HCT116 (cell line): Measurements from ENCODE around the gene CAPZA2. TPM values are rescaled to one million over a fixed set of nuclear protein-coding genes. Genes with fewer than 3 reads are reported as not detected.

Experiments used
- ATAC-seq: fragments of 200-7000 bp; cut with Tn5 transposase; 2 replicates; pipeline ENCODE4 v1.9.1; 2020; ENCODE audit warnings: mild to moderate bottlenecking, moderate library complexity
- BruUV-seq: library from RNA; stranded (reverse); fragments of 400-500 nt; replicated peaks from 2 replicates; lab custom pipeline; 2021; lab: Mats Ljungman, UMichigan
- CTCF ChIA-PET: fragments of 300-600 bp; sonication (Branson Sonifier 250); formaldehyde crosslinking; loops from one replicate; lab custom pipeline; 2021; ENCODE audit warnings: antibody characterized with exemption; lab: Charles Lee
- POLR2A ChIA-PET: fragments of 300-600, 350-600 bp; sonication (Branson Sonifier 250); formaldehyde crosslinking; loops from one replicate; lab custom pipeline; 2021; ENCODE audit warnings: antibody characterized with exemption; lab: Charles Lee
- RAD21 ChIA-PET, 2 experiments: fragments of 300-600 bp; sonication (Branson Sonifier 250); formaldehyde crosslinking; loops; one replicate each; lab custom pipeline; 2023; ENCODE audit warnings: low total read pairs in 2 of 2; ENCODE audit not compliant: uncharacterized antibody in 2 of 2, unreplicated experiment in 2 of 2, low non-redundant PET in 1 of 2; lab: Charles Lee
- DNase-seq: peaks from one replicate; pipeline ENCODE4 v3.0.0-alpha.2; 2010; ENCODE audit warnings: low read depth, low spot score
- H2AFZ ChIP-seq: fragments of 200-600 bp; shearing (Covaris generic), sonication (generic); 2 replicates; pipeline ENCODE4 v1.6.1; 2017; ENCODE audit warnings: low read depth, mixed run types, mixed read lengths, antibody characterized with exemption, low read length; ENCODE audit not compliant: poor library complexity, severe bottlenecking
- H3K27ac ChIP-seq: 2 replicates; pipeline ENCODE4 v1.5.1; 2012; ENCODE audit warnings: low read depth, low read length
- H3K27me3 ChIP-seq: fragments of 200-600 bp; sonication (generic); 2 replicates; pipeline ENCODE4 v1.6.1; 2016; ENCODE audit warnings: mixed run types, low read length, mixed read lengths; ENCODE audit not compliant: insufficient read depth
- H3K36me3 ChIP-seq, 2 experiments: fragments of 200-500 bp in 1 of 2; fragments of 200-600 bp in 1 of 2; sonication (Bioruptor generic) in 1 of 2; sonication (generic) in 1 of 2; 2 replicates each; pipeline versions ENCODE4 v1.5.1 to v1.6.1; 2014 to 2016; ENCODE audit warnings: low read length in 2 of 2, inconsistent platforms in 1 of 2, mixed read lengths in 1 of 2, mixed run types in 1 of 2; ENCODE audit not compliant: insufficient read depth in 2 of 2, control insufficient read depth in 1 of 2
- H3K4me1 ChIP-seq, 2 experiments: fragments of 200-600 bp in 1 of 2; sonication (generic) in 1 of 2; 2 replicates each; pipeline versions ENCODE4 v1.5.1 to v1.6.1; 2012 to 2017; ENCODE audit warnings: low read length in 2 of 2, inconsistent platforms in 1 of 2, mild to moderate bottlenecking in 1 of 2, mixed read lengths in 1 of 2, mixed run types in 1 of 2, moderate library complexity in 1 of 2; ENCODE audit not compliant: insufficient read depth in 2 of 2, control insufficient read depth in 1 of 2
- H3K4me2 ChIP-seq: fragments of 200-600 bp; sonication (generic); 2 replicates; pipeline ENCODE4 v1.6.1; 2017; ENCODE audit warnings: mixed run types, low read length, mixed read lengths
- H3K4me3 ChIP-seq, 2 experiments: fragments of 200-600 bp in 1 of 2; sonication (generic) in 1 of 2; replicated peaks in 1 of 2; 2 replicates each; pipeline ENCODE4 v1.5.1; 2011 to 2016; ENCODE audit warnings: low read length in 2 of 2, control low read depth in 1 of 2, low read depth in 1 of 2, mild to moderate bottlenecking in 1 of 2, mixed read lengths in 1 of 2, mixed run types in 1 of 2
- H3K79me2 ChIP-seq: fragments of 200-600 bp; sonication (generic); 2 replicates; pipeline ENCODE4 v1.6.1; 2017; ENCODE audit warnings: mild to moderate bottlenecking, mixed run types, low read length, moderate library complexity, mixed read lengths; ENCODE audit not compliant: insufficient read depth
- H3K9ac ChIP-seq: fragments of 200-600 bp; sonication (generic); 2 replicates; pipeline ENCODE4 v1.6.1; 2016; ENCODE audit warnings: low read length, mixed read lengths
- H3K9me2 ChIP-seq: fragments of 200-600 bp; sonication (generic), shearing (Covaris generic); 2 replicates; pipeline ENCODE4 v1.6.1; 2017; ENCODE audit warnings: mixed run types, mild to moderate bottlenecking, moderate library complexity; ENCODE audit not compliant: insufficient read depth
- H3K9me3 ChIP-seq, 2 experiments: fragments of 200-500 bp in 1 of 2; fragments of 200-600 bp in 1 of 2; sonication (Bioruptor generic) in 1 of 2; sonication (generic) in 1 of 2; 2 replicates each; pipeline ENCODE4 v1.6.1; 2014 to 2017; ENCODE audit warnings: low read length in 2 of 2, mixed read lengths in 2 of 2, inconsistent platforms in 1 of 2, low read depth in 1 of 2, mild to moderate bottlenecking in 1 of 2, mixed run types in 1 of 2, moderate library complexity in 1 of 2; ENCODE audit not compliant: control insufficient read depth in 1 of 2, insufficient read depth in 1 of 2
- H4K20me1 ChIP-seq: fragments of 200-600 bp; sonication (generic), shearing (Covaris generic); 2 replicates; pipeline ENCODE4 v1.6.1; 2017; ENCODE audit warnings: mixed run types, mild to moderate bottlenecking, moderate library complexity; ENCODE audit not compliant: insufficient read depth
- CBX3 ChIP-seq: IDR thresholded peaks from 2 replicates; pipeline ENCODE4 v1.6.1; 2012; ENCODE audit warnings: low read depth
- CEBPB ChIP-seq: IDR thresholded peaks from 2 replicates; pipeline ENCODE4 v1.6.1; 2012; ENCODE audit warnings: low read depth
- EGR1 ChIP-seq: IDR thresholded peaks from 2 replicates; pipeline ENCODE4 v1.6.1; 2012; ENCODE audit warnings: low read depth
- ELF1 ChIP-seq: IDR thresholded peaks from 2 replicates; pipeline ENCODE4 v1.6.1; 2012; ENCODE audit warnings: low read depth, borderline replicate concordance
- EZH2 ChIP-seq: fragments of 200-600 bp; sonication (generic); IDR thresholded peaks from 2 replicates; pipeline ENCODE4 v1.6.1; 2017; ENCODE audit warnings: antibody characterized with exemption, mixed run types
- EZH2phosphoT487 ChIP-seq: fragments of 200-600 bp; IDR thresholded peaks from 2 replicates; pipeline ENCODE4 v1.6.1; 2018; ENCODE audit warnings: antibody characterized with exemption, borderline replicate concordance
- JUND ChIP-seq: IDR thresholded peaks from 2 replicates; pipeline ENCODE4 v1.6.1; 2012
- POLR2A ChIP-seq: IDR thresholded peaks from 2 replicates; pipeline ENCODE4 v1.7.0; 2011; ENCODE audit warnings: borderline replicate concordance; ENCODE audit not compliant: insufficient read depth, insufficient read length; ENCODE audit errors: extremely low read depth
- RAD21 ChIP-seq: IDR thresholded peaks from 2 replicates; pipeline ENCODE4 v1.6.1; 2012; ENCODE audit warnings: low read depth, mild to moderate bottlenecking
- SIN3A ChIP-seq: IDR thresholded peaks from 2 replicates; pipeline ENCODE4 v1.6.1; 2012; ENCODE audit warnings: low read depth
- SP1 ChIP-seq: IDR thresholded peaks from 2 replicates; pipeline ENCODE4 v1.6.1; 2012; ENCODE audit warnings: low read depth
- SRF ChIP-seq: IDR thresholded peaks from 2 replicates; pipeline ENCODE4 v1.6.1; 2012; ENCODE audit warnings: low read depth
- TCF7L2 ChIP-seq: IDR thresholded peaks from 2 replicates; pipeline ENCODE4 v1.7.0; 2011; ENCODE audit warnings: borderline replicate concordance, inconsistent platforms; ENCODE audit not compliant: insufficient read depth, insufficient read length; ENCODE audit errors: extremely low read depth
- YY1 ChIP-seq: IDR thresholded peaks from 2 replicates; pipeline ENCODE4 v1.6.1; 2011; ENCODE audit warnings: low read length, low read depth, moderate library complexity, mild to moderate bottlenecking; ENCODE audit not compliant: insufficient replicate concordance; ENCODE audit errors: extremely low read depth
- ZFX ChIP-seq: fragments of 450-650 bp; IDR thresholded peaks from 2 replicates; pipeline ENCODE4 v1.6.1; 2017
- ZNF274 ChIP-seq: fragments of 200-500 bp; sonication (Bioruptor generic); IDR thresholded peaks from 2 replicates; pipeline ENCODE4 v1.6.1; 2014; ENCODE audit warnings: mild to moderate bottlenecking, low read depth, low read length, inconsistent platforms
- intact Hi-C: fragments of 100-400 bp; cut with micrococcal nuclease; formaldehyde crosslinking; loops from 2 replicates; pipeline ENCODE4 v1.10.0; 2022
- total RNA-seq: library from RNA; stranded (reverse); gene quantifications from one replicate; pipeline ENCODE4 v1.2.1, GENCODE V29; 2021; ENCODE audit not compliant: unreplicated experiment
- TF ChIP-seq, protein P1 (sequence below), 3 experiments: fragments of 200-600 bp in 1 of 3; sonication (generic) in 1 of 3; IDR thresholded peaks in 2 of 3; conservative IDR thresholded peaks in 1 of 3; 2 replicates each; pipeline ENCODE4 v1.5.1; 2012 to 2017; ENCODE audit warnings: low read depth in 2 of 3, low read length in 2 of 3, antibody characterized with exemption in 1 of 3, borderline replicate concordance in 1 of 3, control low read depth in 1 of 3, mild to moderate bottlenecking in 1 of 3, mixed read lengths in 1 of 3, mixed run types in 1 of 3, moderate library complexity in 1 of 3; ENCODE audit not compliant: insufficient read depth in 1 of 3
- TF ChIP-seq, protein P2 (sequence below): IDR thresholded peaks from 2 replicates; pipeline ENCODE4 v1.6.1; 2011; ENCODE audit warnings: mild to moderate bottlenecking, low read length, moderate library complexity; ENCODE audit not compliant: insufficient replicate concordance; ENCODE audit errors: extremely low read depth
- TF ChIP-seq, protein P3 (sequence below): IDR thresholded peaks from 2 replicates; pipeline ENCODE4 v1.6.1; 2012; ENCODE audit warnings: low read depth

The CAPZA2 gene
- total RNA-seq, 1 experiment from 2014 or later = 135 TPM

DNA sequence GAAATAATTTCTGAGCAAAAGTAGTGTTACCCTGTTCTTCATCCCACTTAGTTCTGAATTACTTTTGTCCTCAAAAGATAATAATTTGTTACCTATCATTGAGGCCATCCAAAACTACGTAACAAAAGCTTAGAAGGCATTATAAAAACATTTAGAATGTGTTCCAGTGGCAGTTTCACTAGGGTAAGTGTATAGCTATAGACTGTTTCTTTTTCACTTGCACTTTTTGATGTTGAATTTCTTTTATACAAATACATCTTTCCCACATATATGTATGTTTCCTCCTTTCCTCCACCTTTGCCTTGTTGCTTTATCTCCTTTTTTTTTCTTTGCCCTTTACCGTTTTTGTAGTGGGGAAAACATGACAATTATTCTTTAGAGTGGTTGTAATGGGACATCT lies 33.5 kb downstream of the CAPZA2 start (continued):
- TF ChIP-seq POLR2A (no peak), SP1 (no peak), JUND (no peak), EZH2phosphoT487 (no peak), ZFX (no peak)

DNA sequence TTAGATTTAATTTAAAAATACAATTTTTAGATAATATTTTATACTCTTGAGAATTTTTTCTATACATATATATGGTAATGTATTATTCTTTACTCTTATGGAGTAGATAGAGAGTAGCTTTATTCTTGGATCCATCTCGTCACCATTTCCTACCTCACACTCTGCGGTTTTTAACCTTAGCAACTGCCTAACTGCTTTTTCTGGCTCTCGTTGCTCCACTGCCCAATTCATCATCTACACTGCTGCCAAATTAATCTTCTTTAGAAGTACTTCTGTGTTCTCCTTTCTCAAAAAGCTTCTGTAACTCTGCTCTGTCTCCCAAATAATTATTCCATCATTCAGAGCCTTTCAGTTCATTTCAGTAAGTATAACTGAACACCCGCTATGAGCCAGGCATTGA lies 35.3 kb downstream of the CAPZA2 start:
- H3K9me3 ChIP-seq = no peaks in the 10 kb centered on the region
- ChIA-PET CTCF (interaction anchor here (1.1 kb wide), 1 partner anchor 33 kb away, joined by 4 read pairs; no protein-coding TSS in a partner anchor), POLR2A (no interaction called here), RAD21 (no interaction called here)
- no peak overlapping the region for H3K4me3 ChIP-seq
- H3K4me1 ChIP-seq = no peaks in the 10 kb centered on the region
- BruUV-seq = no TSS peak
- H3K9me2 ChIP-seq = no peaks in the 10 kb centered on the region
- H3K79me2 ChIP-seq = peaks cover 66% of the 10 kb centered on the region
- H2AFZ ChIP-seq = no peak overlapping the region
- no peak for TF ChIP-seq CBX3
- TF ChIP-seq, protein P1, sequence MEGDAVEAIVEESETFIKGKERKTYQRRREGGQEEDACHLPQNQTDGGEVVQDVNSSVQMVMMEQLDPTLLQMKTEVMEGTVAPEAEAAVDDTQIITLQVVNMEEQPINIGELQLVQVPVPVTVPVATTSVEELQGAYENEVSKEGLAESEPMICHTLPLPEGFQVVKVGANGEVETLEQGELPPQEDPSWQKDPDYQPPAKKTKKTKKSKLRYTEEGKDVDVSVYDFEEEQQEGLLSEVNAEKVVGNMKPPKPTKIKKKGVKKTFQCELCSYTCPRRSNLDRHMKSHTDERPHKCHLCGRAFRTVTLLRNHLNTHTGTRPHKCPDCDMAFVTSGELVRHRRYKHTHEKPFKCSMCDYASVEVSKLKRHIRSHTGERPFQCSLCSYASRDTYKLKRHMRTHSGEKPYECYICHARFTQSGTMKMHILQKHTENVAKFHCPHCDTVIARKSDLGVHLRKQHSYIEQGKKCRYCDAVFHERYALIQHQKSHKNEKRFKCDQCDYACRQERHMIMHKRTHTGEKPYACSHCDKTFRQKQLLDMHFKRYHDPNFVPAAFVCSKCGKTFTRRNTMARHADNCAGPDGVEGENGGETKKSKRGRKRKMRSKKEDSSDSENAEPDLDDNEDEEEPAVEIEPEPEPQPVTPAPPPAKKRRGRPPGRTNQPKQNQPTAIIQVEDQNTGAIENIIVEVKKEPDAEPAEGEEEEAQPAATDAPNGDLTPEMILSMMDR (IDR thresholded peaks at IDR 0.05 in 2 of 3, conservative IDR thresholded peaks at IDR 0.05 in 1 of 3; ENCODE audit: borderline replicate concordance in 1 of 3, insufficient read depth in 1 of 3, low read depth in 2 of 3, low read length in 2 of 3) = no peak
- no peak for TF ChIP-seq CEBPB
- TF ChIP-seq EGR1 = no peak
- TF ChIP-seq EZH2phosphoT487 = no peak
- no peak for TF ChIP-seq RAD21
- no peak for TF ChIP-seq EZH2
- no peak for TF ChIP-seq SIN3A
- TF ChIP-seq SP1 = no peak
- TF ChIP-seq, protein P2, sequence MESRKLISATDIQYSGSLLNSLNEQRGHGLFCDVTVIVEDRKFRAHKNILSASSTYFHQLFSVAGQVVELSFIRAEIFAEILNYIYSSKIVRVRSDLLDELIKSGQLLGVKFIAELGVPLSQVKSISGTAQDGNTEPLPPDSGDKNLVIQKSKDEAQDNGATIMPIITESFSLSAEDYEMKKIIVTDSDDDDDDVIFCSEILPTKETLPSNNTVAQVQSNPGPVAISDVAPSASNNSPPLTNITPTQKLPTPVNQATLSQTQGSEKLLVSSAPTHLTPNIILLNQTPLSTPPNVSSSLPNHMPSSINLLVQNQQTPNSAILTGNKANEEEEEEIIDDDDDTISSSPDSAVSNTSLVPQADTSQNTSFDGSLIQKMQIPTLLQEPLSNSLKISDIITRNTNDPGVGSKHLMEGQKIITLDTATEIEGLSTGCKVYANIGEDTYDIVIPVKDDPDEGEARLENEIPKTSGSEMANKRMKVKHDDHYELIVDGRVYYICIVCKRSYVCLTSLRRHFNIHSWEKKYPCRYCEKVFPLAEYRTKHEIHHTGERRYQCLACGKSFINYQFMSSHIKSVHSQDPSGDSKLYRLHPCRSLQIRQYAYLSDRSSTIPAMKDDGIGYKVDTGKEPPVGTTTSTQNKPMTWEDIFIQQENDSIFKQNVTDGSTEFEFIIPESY = no peak
- no peak for TF ChIP-seq ZNF274
- TF ChIP-seq, protein P3, sequence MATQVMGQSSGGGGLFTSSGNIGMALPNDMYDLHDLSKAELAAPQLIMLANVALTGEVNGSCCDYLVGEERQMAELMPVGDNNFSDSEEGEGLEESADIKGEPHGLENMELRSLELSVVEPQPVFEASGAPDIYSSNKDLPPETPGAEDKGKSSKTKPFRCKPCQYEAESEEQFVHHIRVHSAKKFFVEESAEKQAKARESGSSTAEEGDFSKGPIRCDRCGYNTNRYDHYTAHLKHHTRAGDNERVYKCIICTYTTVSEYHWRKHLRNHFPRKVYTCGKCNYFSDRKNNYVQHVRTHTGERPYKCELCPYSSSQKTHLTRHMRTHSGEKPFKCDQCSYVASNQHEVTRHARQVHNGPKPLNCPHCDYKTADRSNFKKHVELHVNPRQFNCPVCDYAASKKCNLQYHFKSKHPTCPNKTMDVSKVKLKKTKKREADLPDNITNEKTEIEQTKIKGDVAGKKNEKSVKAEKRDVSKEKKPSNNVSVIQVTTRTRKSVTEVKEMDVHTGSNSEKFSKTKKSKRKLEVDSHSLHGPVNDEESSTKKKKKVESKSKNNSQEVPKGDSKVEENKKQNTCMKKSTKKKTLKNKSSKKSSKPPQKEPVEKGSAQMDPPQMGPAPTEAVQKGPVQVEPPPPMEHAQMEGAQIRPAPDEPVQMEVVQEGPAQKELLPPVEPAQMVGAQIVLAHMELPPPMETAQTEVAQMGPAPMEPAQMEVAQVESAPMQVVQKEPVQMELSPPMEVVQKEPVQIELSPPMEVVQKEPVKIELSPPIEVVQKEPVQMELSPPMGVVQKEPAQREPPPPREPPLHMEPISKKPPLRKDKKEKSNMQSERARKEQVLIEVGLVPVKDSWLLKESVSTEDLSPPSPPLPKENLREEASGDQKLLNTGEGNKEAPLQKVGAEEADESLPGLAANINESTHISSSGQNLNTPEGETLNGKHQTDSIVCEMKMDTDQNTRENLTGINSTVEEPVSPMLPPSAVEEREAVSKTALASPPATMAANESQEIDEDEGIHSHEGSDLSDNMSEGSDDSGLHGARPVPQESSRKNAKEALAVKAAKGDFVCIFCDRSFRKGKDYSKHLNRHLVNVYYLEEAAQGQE = no peak
- no peak for TF ChIP-seq YY1
- no peak for TF ChIP-seq ELF1
- TF ChIP-seq TCF7L2 = no peak
- TF ChIP-seq SRF = no peak
- TF ChIP-seq JUND = no peak
- intact Hi-C loops = no loop called here
- no peak overlapping the region for H3K4me2 ChIP-seq
- ATAC-seq (no peak), DNase-seq (no peak)
- no peaks in the 10 kb centered on the region for H4K20me1 ChIP-seq
- H3K27ac ChIP-seq = no peak overlapping the region
- peaks cover 8 to 23% of the 10 kb centered on the region in 2 experiments for H3K36me3 ChIP-seq
- H3K9ac ChIP-seq = no peak overlapping the region
- H3K27me3 ChIP-seq = no peaks in the 10 kb centered on the region
